H7 (cell line): Measurements from ENCODE around the gene ZNF160. TPM values are rescaled to one million over a fixed set of nuclear protein-coding genes. Genes with fewer than 3 reads are reported as not detected.
"Not testable (repeated sequence)": the region's sequence is repeated elsewhere in the genome, so short reads cannot be mapped to it uniquely, and the experiment has no call there.

Source experiments
- DNase-seq: peaks from one replicate; pipeline ENCODE4 v3.0.0; 2012
- H3K27me3 ChIP-seq: 2 replicates; pipeline ENCODE4 v1.6.0; 2011; ENCODE audit warnings: mild to moderate bottlenecking, low read length; ENCODE audit not compliant: control insufficient read depth, insufficient read depth
- H3K36me3 ChIP-seq: replicated peaks from 2 replicates; pipeline ENCODE4 v1.5.1; 2011; ENCODE audit warnings: low read length; ENCODE audit not compliant: control insufficient read depth, insufficient read depth
- H3K4me3 ChIP-seq: 2 replicates; pipeline ENCODE4 v1.5.1; 2011; ENCODE audit warnings: low read depth, mild to moderate bottlenecking, control low read depth, low read length, moderate library complexity; ENCODE audit not compliant: insufficient read depth
- total RNA-seq: library from RNA; depleted of rRNA; stranded (reverse); fragments of >200 nt; shearing (Covaris generic); gene quantifications from 2 replicates; pipeline ENCODE4 v1.2.3, GENCODE V29; 2014

ZNF160 gene
- total RNA-seq, 1 experiment from 2014 or later: 21.6 TPM

GRCh38 chr19:53076984-53077383, 26.2 kb downstream of the ZNF160 start:
- no peaks in the 10 kb centered on the region for H3K27me3 ChIP-seq
- no peak overlapping the region for H3K4me3 ChIP-seq
- H3K36me3 ChIP-seq: peaks cover 9% of the 10 kb centered on the region
- peak; percentile 86 for DNase-seq

- H3K4me3 ChIP-seq: no peak overlapping the region
Observed at GRCh38 chr19:53068834-53069233, 34.4 kb downstream of the ZNF160 start.

DNA sequence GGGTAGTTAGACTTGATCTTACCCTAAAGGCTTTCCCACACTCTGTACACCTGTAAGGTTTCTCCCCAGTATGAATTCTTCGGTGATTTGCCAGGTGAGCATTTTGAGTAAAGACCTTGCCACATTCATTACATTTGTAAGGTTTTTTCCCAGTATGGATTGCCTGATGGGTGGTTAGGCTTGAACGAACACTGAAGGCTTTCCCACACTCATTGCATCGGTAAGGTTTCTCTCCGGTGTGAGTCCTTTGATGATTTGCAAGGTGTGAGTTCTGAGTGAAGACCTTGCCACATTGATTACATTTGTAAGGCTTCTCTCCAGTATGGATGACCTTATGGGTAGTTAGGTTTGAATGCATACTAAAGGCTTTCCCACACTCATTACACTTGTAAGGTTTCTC, 35.0 kb downstream of the ZNF160 start:
- Histone ChIP-seq H3K27me3 (no peaks in the 10 kb centered on the region), H3K36me3 (peaks cover 24% of the 10 kb centered on the region), H3K4me3 (no peak overlapping the region)
- no peak for DNase-seq

More at GRCh38 chr19:53068834-53069233, 34.4 kb downstream of the ZNF160 start:
- DNase-seq: no peak
- no peaks in the 10 kb centered on the region for H3K27me3 ChIP-seq
- H3K36me3 ChIP-seq: peaks cover 25% of the 10 kb centered on the region

DNA sequence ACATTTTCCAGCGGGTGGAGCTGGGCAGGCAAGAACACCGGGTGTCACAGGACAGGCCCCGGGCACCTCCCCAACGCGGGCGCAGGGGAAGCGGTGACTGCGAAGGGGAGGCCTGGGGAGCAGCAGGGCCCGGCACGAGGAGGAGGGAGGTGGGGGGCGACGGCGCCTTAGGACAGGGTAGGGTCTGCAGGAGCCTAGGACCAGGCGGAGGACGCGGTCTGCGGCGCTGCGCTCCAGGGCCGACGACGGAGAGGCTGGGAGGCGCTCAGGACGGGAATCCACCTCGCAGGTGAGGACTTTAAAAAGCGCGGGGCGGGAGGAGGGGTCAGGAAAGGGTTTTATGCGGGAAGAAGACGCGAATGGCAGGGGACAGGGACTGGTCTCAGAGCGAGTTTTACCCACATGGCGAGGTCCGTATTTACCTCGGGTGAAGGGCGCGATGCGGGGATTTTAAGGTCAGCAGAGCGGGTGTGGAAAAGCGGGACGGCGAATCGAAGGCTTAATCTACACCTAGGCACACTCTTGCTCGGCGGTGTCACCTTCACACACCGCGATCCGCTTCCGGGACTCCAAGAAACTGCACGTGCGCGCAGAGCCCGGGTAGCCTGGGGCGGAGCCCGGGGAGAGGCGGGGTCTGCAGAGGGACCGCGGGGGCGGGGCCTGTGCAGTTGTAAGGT, 45.2 kb downstream of the ZNF160 start:
- Histone ChIP-seq H3K36me3 (no peaks in the 10 kb centered on the region), H3K4me3 (peak overlapping the region; percentile 39), H3K27me3 (peaks cover 10% of the 10 kb centered on the region)
- peak; percentile 87 for DNase-seq

DNA sequence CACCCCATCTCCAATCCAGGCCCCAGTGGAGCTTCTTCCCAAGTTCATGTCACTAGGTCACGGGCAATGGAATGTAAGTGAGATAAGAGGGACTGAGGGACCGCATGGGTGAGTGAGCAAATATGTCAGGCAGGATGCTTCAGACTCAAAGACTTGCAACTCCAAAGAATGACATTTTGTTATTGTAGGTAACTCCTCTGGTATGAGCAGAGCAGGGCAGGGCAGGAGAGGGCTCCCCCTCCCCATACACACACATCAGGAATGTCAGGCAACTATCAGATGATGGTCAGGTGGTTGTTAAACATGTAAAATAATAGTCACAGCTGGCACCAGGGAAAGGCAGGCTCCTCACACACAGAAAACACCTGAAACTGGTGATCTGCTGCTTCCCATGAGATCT, 48.1 kb downstream of the ZNF160 start:
- Histone ChIP-seq H3K36me3 (no peaks in the 10 kb centered on the region), H3K27me3 (peaks cover 10% of the 10 kb centered on the region), H3K4me3 (no peak overlapping the region)
- no peak for DNase-seq

DNA sequence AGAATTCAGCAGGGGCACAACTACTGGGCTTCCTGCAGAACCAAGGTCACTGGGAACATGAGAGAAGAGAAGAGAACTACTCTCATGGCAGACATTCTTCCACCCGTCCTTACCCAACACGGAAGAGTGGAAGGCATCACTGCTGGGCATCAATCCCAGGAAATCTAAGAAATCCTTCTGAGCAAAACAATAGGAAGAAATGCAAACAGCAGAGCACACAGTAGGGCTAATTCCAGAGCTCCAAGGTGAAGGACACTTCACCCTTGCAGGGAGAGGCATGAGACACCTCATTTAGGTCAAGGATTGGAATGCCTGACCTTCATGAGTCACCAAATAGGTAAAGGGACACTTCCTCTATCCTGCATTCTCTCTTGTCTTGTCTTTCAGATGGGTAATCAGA, 55.8 kb downstream of the ZNF160 start:
- no peaks in the 10 kb centered on the region for H3K27me3 ChIP-seq
- no peak overlapping the region for H3K4me3 ChIP-seq
- no peaks in the 10 kb centered on the region for H3K36me3 ChIP-seq
- no peak for DNase-seq

DNA sequence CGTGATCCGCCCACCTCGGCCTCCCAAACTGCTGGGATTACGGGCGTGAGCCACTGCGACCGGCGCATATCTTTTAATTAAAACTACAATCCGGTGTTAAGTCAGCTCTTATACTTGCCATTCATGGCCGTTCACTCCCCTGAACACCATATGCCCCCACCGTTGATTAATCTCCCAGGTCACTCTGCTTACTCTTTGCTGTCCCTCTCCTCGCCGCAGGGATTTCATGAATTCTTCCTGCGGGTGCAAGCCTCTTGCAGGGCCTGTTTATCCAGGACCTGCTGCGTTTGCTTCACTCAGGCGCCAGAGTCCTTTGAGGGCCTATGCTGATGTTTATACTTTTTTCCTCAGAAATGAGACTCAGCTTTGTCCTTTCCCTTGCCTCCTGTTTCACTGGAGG, 57.7 kb downstream of the ZNF160 start:
- Histone ChIP-seq H3K36me3 (no peaks in the 10 kb centered on the region), H3K27me3 (no peaks in the 10 kb centered on the region), H3K4me3 (no peak overlapping the region)
- DNase-seq: no peak

DNA sequence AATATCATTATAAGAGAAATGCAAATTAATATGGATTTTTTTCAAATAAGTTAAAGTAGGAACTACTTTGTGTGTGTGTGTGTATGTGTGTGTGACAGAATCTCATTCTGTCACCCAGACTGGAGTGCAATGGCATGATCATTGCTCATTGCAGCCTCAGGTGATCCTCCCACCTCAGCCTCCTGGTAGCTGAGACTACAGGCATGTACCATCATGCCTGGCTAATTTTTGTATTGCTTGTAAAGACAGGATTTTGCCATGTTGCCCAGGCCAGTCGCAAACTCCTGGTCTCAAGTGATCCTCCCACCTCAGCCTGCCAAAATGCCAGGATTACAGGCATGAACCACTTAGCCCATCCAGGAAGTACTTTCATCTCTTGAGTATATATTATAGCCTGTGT, 61.9 kb downstream of the ZNF160 start:
- no peaks in the 10 kb centered on the region for H3K27me3 ChIP-seq
- no peaks in the 10 kb centered on the region for H3K36me3 ChIP-seq
- no peak overlapping the region for H3K4me3 ChIP-seq
- DNase-seq: no peak

DNA sequence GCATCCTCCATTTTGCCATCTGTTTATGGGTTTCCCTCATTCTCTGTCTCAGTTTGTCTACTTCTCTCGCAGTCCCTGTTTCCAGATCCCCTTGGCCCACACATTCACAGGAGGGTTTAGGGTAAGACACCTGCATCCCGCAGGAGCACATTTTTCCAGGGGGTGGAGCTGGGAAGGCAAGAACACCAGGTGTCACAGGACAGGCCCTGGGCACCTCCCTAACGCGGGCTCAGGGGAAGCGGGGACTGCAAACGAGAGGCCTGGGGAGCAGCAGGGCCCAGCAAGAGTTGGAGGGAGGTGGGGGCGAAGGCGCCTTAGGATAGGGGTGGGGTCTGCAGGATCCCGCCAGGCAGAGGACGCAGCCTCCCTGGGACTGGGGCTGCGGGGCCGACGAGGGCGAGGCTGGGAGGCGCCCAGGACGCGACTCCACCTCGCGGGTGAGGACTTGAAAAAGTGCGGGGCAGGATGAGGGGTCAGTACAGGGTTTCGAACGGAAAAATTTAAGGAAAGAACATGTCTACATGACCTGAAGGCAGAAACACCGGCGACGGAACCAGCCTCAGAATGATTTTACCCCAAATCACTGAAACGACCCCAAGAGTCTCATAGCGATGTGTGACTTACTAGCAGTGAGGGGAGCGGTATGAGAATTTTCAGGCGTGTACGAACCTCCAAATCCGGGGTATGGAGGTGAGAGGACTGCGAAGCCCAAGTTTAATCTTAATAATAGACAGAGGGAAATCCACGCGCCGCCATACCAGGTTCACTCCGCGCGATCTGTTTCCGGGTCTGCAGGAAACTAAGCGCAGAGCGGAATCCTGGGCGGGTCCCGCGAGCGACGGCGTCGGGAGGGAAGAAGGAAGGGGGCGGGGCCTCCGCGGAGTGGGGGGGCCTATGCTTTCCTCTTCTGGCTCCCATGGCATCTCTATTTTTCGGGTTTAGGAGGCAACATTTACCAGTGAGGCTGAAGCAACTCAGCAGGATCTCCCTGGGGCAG, 65.8 kb downstream of the ZNF160 start:
- peak; percentile 68 for DNase-seq
- Histone ChIP-seq H3K4me3 (peak overlapping the region; percentile 37), H3K36me3 (no peaks in the 10 kb centered on the region), H3K27me3 (no peaks in the 10 kb centered on the region)

DNA sequence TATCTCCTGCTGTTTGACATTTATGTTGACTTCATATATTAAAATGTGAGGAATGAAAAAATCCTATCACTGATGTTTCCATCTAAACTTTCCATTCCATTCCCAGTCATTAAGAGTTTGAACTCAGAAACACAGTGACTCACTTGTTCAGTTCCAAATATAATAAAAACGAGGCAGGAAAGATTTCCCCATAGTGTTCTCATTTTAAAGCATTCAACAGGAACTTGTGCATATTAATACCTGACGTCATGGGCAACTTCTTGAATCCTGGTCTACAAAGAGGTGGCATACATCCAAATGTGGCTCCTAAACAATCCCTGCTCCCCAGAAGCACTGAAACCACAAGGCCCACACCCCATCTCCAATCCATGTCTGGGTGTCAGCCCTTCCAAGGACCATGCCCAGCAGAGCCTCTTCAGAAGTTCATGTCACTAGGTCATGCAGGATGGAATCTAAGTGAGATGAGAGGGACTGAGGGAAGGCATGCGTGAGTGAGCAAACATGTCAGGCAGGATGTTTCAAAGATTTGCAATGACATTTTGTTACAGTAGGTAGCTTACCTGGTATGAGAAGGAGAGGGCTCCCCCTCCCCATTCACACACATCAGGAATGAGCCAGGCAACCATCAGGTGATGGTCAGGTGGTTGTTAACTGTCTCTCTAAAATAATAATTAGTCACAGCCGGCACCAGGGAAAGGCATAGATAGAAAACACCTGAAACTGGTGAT, 68.1 kb downstream of the ZNF160 start:
- no peaks in the 10 kb centered on the region for H3K27me3 ChIP-seq
- no peaks in the 10 kb centered on the region for H3K36me3 ChIP-seq
- DNase-seq: no peak
- no peak overlapping the region for H3K4me3 ChIP-seq

DNA sequence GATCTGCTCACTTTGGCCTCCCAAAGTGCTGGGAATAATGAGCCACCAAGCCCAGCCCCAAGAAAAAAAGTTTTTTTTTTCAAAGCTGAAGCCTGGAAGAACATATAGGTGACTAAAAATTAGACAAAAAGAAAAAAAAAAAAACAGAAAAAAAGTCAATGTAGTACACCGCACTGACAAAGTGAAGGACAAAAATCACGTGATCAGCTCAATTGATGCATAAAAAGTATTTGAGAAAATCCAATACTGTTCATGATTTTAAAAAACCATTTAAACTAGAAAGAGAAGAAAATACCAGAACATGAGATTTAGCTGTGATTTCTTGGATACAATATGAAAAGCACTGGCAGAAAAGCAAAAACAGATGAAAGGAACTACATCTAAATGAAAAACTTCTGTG, 69.2 kb downstream of the ZNF160 start:
- DNase-seq: no peak
- Histone ChIP-seq H3K4me3 (no peak overlapping the region), H3K36me3 (no peaks in the 10 kb centered on the region)

DNA sequence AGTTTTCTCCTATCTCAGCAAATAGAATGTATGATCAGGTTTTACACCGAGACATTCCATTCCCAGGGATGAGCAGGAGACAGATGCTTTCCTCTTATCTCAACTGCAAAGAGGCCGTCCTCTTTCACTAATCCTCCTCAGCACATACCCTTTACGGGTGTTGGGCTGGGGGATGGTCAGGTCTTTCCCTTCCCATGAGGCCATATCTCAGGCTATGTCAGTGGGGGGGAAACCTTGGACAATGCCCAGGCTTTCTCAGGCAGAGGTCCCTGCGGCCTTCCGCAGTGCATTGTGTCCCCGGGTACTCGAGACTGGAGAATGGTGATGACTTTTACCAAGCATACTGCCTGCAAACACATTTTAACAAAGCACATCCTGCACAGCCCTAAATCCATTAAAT, 74.9 kb downstream of the ZNF160 start:
- H3K4me3 ChIP-seq, DNase-seq, H3K36me3 ChIP-seq, H3K27me3 ChIP-seq: not testable (repeated sequence)

More for the DNA sequence above, 69.2 kb downstream of the ZNF160 start:
- H3K27me3 ChIP-seq: no peaks in the 10 kb centered on the region

- H3K4me3 ChIP-seq: no peak overlapping the region
- H3K36me3 ChIP-seq: no peaks in the 10 kb centered on the region
- H3K27me3 ChIP-seq: no peaks in the 10 kb centered on the region
- peak; percentile 80 for DNase-seq
Observed at GRCh38 chr19:53019684-53020083, 83.5 kb downstream of the ZNF160 start.
